A549 (cell line): ENCODE results near the gene SLC22A14.

Experiments used
- BHLHE40 ChIP-seq: IDR thresholded peaks from 2 replicates; pipeline ENCODE4 v1.6.1; 2012; ENCODE audit warnings: low read depth, low read length, inconsistent platforms
- GATA3 ChIP-seq: IDR thresholded peaks from 2 replicates; pipeline ENCODE4 v1.6.1; 2012; ENCODE audit warnings: borderline replicate concordance
- MYC ChIP-seq: IDR thresholded peaks from 2 replicates; pipeline ENCODE4 v1.6.1; 2012; ENCODE audit warnings: mild to moderate bottlenecking, inconsistent platforms, low read length, improper control_type of control experiment, borderline replicate concordance
- RNF2 ChIP-seq: fragments of 200-600 bp; sonication (generic); IDR thresholded peaks from 2 replicates; pipeline ENCODE4 v1.6.1; 2016; ENCODE audit warnings: low read depth, mild to moderate bottlenecking, antibody characterized with exemption, moderate library complexity, borderline replicate concordance
- TF ChIP-seq, protein P1 (sequence below): fragments of >200 bp; sonication (Bioruptor Twin); formaldehyde crosslinking; IDR thresholded peaks from 3 replicates; pipeline ENCODE4 v1.5.1; 2016

GRCh38 chr3:38297947-38298711 lies 16.0 kb downstream of the SLC22A14 start:
- TF ChIP-seq, protein P1, sequence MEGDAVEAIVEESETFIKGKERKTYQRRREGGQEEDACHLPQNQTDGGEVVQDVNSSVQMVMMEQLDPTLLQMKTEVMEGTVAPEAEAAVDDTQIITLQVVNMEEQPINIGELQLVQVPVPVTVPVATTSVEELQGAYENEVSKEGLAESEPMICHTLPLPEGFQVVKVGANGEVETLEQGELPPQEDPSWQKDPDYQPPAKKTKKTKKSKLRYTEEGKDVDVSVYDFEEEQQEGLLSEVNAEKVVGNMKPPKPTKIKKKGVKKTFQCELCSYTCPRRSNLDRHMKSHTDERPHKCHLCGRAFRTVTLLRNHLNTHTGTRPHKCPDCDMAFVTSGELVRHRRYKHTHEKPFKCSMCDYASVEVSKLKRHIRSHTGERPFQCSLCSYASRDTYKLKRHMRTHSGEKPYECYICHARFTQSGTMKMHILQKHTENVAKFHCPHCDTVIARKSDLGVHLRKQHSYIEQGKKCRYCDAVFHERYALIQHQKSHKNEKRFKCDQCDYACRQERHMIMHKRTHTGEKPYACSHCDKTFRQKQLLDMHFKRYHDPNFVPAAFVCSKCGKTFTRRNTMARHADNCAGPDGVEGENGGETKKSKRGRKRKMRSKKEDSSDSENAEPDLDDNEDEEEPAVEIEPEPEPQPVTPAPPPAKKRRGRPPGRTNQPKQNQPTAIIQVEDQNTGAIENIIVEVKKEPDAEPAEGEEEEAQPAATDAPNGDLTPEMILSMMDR: peak; percentile 63
- TF ChIP-seq BHLHE40: no peak
- no peak for TF ChIP-seq GATA3
- TF ChIP-seq MYC: no peak
- no peak for TF ChIP-seq RNF2
